Activated CD4-positive, CD25-positive, alpha-beta regulatory T cell treated with anti-CD3 and anti-CD28 coated beads, Interleukin-2, amount 50 U/mL, for 16 hours (primary cell): ENCODE data around the gene CSMD2.
"Not testable (repeated sequence)": the region's sequence is repeated elsewhere in the genome, so short reads cannot be mapped to it uniquely, and the experiment has no call there.

ENCODE experiments used
- DNase-seq: peaks from one replicate; pipeline ENCODE4 v3.0.0-alpha.2; 2020; ENCODE audit warnings: low read depth, low spot score

CSMD2 gene

DNA sequence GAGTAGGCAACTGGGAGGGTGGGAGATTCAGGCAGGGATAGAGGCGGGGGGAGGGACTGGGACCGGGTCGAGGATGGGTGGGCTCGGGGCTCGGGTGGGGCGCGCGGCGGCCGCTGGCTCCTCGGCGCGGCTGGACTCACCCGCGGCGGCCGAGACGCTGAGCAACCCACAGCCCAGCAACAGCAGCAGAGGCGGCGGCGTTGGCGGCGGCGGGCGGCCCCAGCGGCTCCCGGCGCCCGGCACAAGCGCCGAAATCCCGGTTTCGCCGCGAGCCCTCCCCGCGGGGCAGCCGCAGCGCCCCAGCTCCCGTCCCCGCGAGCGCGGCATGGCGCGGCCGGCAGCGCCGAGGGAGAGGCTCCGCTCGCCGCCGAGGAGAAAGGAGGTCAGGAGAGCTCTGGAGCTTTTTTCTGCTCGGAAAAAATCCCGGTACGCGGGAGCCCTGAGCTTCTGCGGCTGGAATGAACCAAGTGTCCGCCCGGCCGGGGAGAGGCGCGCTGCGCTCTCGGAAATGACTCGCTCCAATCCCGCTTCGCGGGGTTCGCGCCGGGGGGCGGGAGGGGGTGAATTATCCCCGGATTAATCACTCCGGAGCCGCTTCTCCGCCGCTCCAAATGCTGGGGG is at the start of gene CSMD2:
Gene CSMD2, minus strand, starts transcription at position 460 of the 621 bp plus-strand sequence. Its CDS starts 133 bp downstream, at position 327.
- DNase-seq, result no peak

- no peak for DNase-seq
Measured at GRCh38 chr1:34213956-34214355, 48.9 kb upstream of the CSMD2 start.

DNA sequence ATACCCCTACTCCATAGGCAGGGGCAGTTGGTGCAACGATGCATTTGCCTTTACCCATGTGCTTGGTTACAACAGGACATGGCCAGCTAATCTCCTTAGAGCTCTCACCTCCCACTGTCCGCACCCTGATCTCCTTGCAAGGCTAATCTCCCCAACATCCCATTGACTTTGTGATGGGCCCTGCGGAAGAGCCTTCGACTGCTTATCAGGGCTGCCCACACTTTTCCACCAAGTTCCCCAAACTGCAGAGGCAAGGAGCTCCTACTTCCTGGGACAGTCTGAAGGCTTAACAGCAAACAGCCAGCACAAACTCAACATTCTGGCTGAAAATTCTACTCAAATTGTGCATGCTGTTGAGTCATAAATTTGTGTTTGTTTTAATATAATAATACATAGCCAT is 47.6 kb upstream of the CSMD2 start:
- no peak for DNase-seq

DNA sequence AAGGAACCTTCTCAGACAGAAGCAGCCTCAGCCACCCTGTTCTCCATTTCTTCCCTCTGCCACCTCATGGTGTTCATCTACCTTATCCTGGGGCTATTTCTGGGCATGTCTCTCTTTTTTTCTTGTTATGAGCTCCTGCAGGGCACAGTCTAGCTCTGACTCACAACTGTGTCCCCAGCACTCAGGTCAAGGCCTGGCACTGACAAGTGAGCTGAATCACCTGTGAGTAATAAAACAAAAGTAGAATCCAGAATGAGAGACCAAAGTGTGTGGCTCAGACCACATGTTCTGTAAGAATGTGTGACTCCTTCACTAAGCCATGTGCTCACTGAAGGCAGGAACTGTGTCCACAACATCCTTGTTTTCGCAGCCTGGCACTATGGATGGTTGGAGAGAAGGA is 34.9 kb upstream of the CSMD2 start:
- DNase-seq, result no peak

DNA sequence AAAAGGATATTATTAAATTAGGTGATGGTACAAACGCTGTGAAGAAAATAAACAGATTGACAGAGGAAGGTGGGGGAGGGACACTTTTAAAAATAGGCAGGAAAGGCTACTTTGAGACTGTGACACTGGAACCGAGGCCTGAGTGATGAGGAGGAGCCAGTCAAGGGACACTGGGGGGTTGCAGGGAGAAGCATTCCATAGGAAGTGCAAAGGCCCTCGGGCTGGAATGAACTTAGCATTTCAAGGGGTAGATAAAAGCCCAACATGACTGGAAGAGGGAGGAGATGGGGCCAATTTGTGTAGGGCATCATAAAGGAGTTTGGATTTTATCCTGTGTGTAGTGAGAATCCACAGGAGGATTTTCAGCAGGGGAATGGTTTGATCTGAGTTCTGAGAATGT is 27.6 kb upstream of the CSMD2 start:
- DNase-seq, result no peak

GRCh38 chr1:34190692-34191091 is 25.7 kb upstream of the CSMD2 start:
- no peak for DNase-seq

DNA sequence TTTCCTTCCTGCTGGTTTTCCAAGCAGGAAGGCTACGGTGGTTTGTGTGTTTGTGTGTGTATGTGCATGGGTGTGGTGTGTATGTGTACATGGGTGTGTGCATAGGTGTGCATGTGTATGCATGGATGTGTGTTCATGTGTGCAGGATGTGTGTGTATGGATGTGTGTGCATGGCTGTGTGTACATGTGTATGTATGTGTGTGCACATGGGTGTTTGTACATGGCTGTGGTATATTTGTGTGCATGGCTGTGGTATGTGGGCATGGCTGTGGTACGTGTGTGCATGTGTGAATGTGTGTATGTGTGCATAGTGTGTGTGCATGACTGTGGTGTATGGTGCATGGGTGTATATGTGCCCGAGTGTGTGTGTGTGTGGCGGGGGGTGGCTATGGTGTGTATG is 24.0 kb upstream of the CSMD2 start:
- DNase-seq, result no peak

DNA sequence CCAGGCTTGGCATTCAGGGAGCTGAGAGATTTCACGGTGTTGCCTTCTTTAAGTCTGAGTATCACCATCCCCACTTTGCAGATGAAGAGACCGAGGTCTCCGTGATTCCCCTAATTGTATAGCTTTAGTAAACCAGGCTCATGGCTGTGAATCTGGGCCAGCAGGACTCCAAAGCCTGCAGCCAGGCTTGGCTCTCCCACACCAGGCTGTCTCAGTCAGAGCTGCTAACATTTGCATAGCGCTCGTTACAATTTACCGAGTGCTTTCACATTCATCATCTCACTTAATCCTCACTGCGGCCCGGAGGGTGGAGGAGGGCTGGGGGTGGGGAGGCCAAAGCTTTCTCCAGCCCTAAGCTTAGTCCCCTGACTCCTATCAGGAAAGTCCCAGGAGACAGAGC is 23.4 kb upstream of the CSMD2 start:
- DNase-seq, result no peak

DNA sequence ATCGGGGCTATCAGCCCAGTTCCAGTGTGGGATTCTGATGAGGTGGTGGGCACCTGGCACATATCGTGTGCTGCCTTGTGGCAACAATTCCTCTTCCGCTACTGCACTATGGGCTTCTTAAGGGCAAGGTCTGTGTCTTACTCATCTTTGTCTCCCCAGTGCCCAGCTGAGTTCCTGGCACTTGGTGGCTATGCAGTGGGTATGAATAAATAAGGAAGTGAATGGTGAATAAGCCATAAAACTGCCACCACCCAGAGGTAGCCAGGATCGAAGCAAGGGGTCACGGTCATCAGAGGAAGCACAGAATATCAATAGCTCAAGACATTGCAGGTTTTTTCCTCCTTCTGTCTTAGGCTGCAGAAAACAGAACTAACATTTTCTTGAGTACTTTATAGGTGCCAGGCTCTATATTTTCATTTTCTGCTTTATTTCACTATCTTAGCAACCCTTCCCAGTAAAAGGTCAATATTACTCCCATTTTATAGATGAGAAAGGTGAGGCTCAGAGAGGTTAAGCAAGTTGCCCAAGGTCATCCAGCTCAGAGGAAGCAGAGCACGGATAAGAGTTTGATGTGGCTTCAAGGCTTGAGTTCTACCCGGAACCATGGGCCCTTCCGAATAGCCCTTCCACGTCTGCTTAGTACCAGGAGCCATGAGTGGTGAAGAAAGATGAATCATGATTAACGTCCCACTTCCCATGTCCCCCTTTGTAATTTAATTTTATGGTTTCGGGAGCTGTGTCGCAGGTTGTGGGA is 21.9 kb upstream of the CSMD2 start:
- no peak for DNase-seq

GRCh38 chr1:34183381-34183780 is 18.4 kb upstream of the CSMD2 start:
- not testable (repeated sequence) for DNase-seq

DNA sequence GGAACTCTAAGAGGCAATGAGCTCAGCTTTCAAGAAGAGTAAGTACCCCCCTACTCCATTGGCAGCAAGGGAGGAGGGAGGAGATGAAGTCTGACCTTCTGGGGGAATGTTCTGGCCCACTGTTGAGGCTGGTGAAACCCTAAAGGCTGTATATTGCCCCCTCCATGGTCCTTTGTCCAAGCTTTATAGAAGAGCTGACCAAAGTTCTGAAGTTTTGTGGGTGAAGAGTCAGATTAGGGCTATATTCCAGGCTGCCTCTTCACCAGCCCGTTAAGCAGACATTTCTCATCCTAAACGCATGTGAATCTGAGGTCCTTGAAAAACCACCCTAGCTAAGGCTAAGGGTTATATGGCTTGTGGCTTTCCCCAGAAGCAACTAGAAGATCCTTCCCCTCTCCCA is 13.0 kb upstream of the CSMD2 start:
- DNase-seq, result no peak

DNA sequence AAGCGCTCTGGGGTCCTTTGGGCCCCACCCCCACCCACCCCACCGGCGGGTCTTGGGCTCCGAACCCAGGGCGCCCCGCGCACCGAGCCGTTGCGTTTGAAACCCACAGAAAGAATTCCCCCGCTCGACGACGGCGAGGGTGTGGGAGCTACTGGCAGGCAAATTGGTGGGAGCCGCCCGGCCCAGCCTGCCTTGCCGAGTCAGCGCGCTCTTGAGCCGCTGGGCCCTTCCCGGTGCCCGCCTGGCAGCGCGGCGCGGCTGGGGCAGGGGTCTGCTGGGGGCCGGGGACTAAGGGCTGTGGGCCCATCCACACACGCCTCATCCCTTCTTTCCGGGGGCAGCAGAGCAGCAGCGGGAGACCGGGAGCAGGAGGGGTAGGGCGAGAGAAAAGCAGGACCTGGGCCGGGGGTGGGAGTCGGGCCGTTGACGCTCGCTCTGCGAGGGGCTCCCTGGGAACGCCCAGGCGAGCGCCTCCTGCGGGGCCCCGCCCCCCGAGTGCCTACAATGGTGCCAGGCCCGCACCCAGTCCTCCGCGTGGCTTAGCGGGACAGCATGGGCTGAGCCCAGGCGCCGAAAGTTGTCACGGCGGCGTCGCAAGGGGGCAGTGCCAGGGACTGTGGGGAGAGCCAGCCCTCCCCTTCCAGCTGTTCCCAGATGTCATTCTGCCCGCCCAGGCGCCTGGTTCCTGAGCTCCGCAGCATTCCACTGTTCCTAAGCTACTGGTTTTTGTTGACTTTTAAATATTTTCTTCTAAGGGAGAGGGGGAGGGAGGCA is 12.0 kb upstream of the CSMD2 start, which contains the start of gene C1orf94:
Gene C1orf94, plus strand, starts transcription at position 78 of the 774 bp plus-strand sequence. CDS start 883 bp downstream, outside the sequence.
- DNase-seq, result no peak

GRCh38 chr1:34175744-34176143 is 10.7 kb upstream of the CSMD2 start:
- DNase-seq, result no peak

- DNase-seq, result no peak
Measured at GRCh38 chr1:34167389-34167788, 2.4 kb upstream of the CSMD2 start.

DNA sequence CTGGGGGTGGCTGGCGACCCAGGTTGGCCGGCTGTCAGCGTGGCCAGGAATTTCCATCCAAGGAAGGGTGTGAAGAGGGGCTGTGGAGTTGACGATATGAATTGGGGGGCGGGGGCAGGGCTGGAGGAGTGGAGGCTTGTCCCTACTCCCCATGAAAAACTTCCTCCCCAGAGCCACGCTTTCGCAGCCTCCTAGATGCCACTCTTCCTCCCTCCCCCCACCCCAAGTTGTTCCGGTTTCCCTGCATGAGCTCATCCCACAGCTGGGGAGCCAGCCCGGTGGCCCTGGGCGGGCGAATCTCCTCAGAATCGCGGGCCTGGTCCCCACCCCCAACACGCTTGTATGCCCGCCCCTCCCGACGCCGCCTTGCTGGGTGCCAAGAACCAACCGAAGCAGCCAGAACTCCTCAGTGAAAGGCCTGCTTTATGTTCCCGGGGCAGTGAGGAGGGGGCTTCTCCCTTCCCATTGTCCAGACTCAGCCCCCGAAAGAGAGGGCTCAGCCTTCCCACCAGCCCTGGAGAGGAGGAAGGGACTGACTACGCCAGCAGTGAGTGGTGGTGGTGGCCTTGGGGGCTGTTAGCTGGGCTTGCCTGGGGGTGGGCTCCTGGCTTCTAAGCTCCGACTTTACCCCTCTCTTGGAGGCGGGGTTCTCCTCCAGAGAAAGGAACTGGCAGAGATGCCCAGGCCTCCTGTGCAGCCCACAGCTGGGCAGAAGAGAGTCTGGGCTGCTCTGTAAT is 1.8 kb upstream of the CSMD2 start:
- DNase-seq, result no peak

- no peak for DNase-seq
Measured at GRCh38 chr1:34166191-34166624, 1.2 kb upstream of the CSMD2 start.

GRCh38 chr1:34165422-34165921 is 442 bp upstream of the CSMD2 start:
- DNase-seq, result no peak

GRCh38 chr1:34163792-34164731 is 968 bp downstream of the CSMD2 start:
- DNase-seq, result no peak

DNA sequence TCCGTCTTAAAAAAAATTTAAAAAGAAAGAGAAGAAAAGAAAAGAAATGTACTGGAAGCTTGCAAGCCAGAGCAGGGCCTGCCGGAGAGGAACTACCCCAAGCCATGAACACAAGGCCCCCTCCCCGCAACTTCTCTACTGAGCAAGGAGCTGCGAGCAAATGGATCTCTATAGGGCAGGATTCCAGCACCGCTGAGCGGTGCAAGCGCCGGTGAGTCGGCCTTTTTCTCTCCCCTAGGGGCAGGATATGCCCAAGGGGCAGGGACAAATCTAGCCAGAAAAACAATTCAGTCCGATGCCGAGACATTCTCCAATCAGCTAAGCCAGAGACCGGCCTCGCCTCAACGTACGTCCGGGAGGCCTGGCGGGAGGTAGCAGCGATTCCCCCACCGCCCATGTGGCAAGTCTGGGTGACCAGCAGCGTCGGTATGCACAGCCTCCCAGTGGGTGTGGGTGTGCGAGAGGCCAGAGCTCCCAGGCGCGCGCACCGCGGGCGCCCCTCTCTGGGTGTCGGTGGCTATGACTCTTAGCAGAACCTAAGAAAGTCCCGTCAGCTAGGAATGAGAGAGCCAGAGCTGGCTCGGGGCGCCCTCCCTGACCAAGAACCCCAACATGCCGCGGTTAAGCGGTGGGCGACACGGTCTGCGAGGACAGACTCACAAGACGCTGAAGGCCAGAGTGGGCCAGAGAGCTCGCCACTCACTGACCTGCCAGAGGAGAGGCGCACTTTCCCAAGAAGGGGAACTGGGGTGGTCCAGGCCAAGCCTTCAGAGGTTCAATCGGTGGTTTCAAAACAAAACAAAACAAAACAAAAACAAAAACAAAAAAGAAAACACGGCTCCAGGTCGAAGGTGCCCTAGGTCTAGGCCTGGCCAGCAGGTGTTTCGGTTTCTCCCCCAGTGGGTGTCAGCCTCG is 1.9 kb downstream of the CSMD2 start:
- DNase-seq, result no peak
